ENCODE results near the gene GRB10.

GRB10 gene

DNA sequence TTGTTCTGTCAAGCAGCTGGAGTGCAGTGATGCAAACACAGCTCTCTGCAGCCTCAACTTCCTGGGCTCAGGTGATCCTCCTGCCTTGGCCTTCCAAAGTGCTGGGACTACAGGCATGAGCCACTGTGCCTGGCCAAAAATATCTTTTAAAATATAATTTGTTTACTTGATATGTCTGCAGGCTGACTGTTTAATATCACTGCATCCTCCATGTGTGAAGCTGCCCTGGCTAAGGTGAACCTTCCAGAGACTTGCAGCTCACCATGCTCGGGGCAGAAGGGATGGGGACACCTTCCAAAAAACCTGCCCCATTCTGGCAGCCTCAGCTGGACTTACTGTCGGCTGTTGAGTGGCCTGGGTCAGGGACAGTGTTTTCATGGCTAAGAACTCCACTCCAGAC, 159.9 kb downstream of the GRB10 start:
- no peaks in the 10 kb centered on the region for H3K79me1 ChIP-seq (ENCODE audit: low read depth, low read length)
- no peak overlapping the region for H3K14ac ChIP-seq (ENCODE audit: low read length)
- no peak overlapping the region for H3K4ac ChIP-seq (ENCODE audit: low read length)
- no peak overlapping the region for H2BK120ac ChIP-seq (ENCODE audit: low read depth, low read length)
- peaks cover 0 to 4% of the 10 kb centered on the region in 2 donors for H3K9me3 ChIP-seq (replicated peaks in 1 of 2; ENCODE audit: control insufficient read depth in 2 of 2, insufficient read depth in 1 of 2, low read depth in 1 of 2, low read length in 2 of 2)
- DNase-seq (ENCODE audit: low spot score), result no peak
- no CpG with 5 or more reads among the region's 2 CpGs for WGBS, 2 donors (ENCODE audit: extremely low coverage in 2 of 2, insufficient read length in 2 of 2, insufficient replicate concordance in 1 of 2)
- no peak overlapping the region for H2AK5ac ChIP-seq (ENCODE audit: low read depth, low read length)
- H3K4me1 ChIP-seq (ENCODE audit: control insufficient read depth in 2 of 2, insufficient read depth in 1 of 2, low read depth in 1 of 2, low read length in 2 of 2), result peaks cover 0 to 2% of the 10 kb centered on the region in 2 donors
- H2AFZ ChIP-seq (ENCODE audit: low read length), result no peak overlapping the region
- H4K91ac ChIP-seq (ENCODE audit: low read depth, low read length, poor library complexity), result no peak overlapping the region
- H3K4me3 ChIP-seq (ENCODE audit: low read length in 2 of 2), result no peak overlapping the region
- H3K9ac ChIP-seq (ENCODE audit: low read depth, low read length, poor library complexity), result no peak overlapping the region
- H3K27me3 ChIP-seq (ENCODE audit: control insufficient read depth in 3 of 3, insufficient read depth in 3 of 3, low read depth in 1 of 3, low read length in 3 of 3), result no peaks in the 10 kb centered on the region
- no peak overlapping the region for H3K27ac ChIP-seq (replicated peaks; ENCODE audit: low read length)
- peak overlapping the region; percentile 23 for H3K23ac ChIP-seq (ENCODE audit: low read depth, low read length, poor library complexity)
- H2BK12ac ChIP-seq (ENCODE audit: low read length), result no peak overlapping the region
- no peak overlapping the region for H3K4me2 ChIP-seq (ENCODE audit: insufficient read depth, low read length, poor library complexity, severe bottlenecking)
- H3K36me3 ChIP-seq (replicated peaks in 1 of 2; ENCODE audit: control insufficient read depth in 2 of 2, insufficient read depth in 2 of 2, low read length in 2 of 2), result peaks cover 13 to 63% of the 10 kb centered on the region in 2 donors
- no peak overlapping the region for H2BK5ac ChIP-seq (ENCODE audit: low read length)
- peak overlapping the region; percentile 46 for H3K18ac ChIP-seq (ENCODE audit: low read length)
- no peak overlapping the region for H2BK15ac ChIP-seq (ENCODE audit: low read length)
- H4K8ac ChIP-seq (ENCODE audit: low read depth, low read length), result no peak overlapping the region

GRCh38 chr7:50621973-50622490, 160.7 kb downstream of the GRB10 start:
- H3K27ac ChIP-seq (replicated peaks; ENCODE audit: low read length), result no peak overlapping the region
- no peaks in the 10 kb centered on the region for H3K27me3 ChIP-seq (ENCODE audit: control insufficient read depth in 3 of 3, insufficient read depth in 3 of 3, low read depth in 1 of 3, low read length in 3 of 3)
- H2AFZ ChIP-seq (ENCODE audit: low read length), result no peak overlapping the region
- peaks cover 13 to 68% of the 10 kb centered on the region in 2 donors for H3K36me3 ChIP-seq (replicated peaks in 1 of 2; ENCODE audit: control insufficient read depth in 2 of 2, insufficient read depth in 2 of 2, low read length in 2 of 2)
- H3K79me1 ChIP-seq (ENCODE audit: low read depth, low read length), result no peaks in the 10 kb centered on the region
- WGBS, 2 donors (ENCODE audit: extremely low coverage in 2 of 2, insufficient read length in 2 of 2, insufficient replicate concordance in 1 of 2), result no CpG with 5 or more reads among the region's 11 CpGs
- H3K23ac ChIP-seq (ENCODE audit: low read depth, low read length, poor library complexity), result no peak overlapping the region
- no peak overlapping the region for H3K4me3 ChIP-seq (ENCODE audit: low read length in 2 of 2)
- H3K9ac ChIP-seq (ENCODE audit: low read depth, low read length, poor library complexity), result peak overlapping the region; percentile 73
- no peak overlapping the region for H2BK15ac ChIP-seq (ENCODE audit: low read length)
- H3K14ac ChIP-seq (ENCODE audit: low read length), result no peak overlapping the region
- H2BK120ac ChIP-seq (ENCODE audit: low read depth, low read length), result no peak overlapping the region
- H3K4ac ChIP-seq (ENCODE audit: low read length), result no peak overlapping the region
- no peak overlapping the region for H3K4me2 ChIP-seq (ENCODE audit: insufficient read depth, low read length, poor library complexity, severe bottlenecking)
- no peak for DNase-seq (ENCODE audit: low spot score)
- H3K4me1 ChIP-seq (ENCODE audit: control insufficient read depth in 2 of 2, insufficient read depth in 1 of 2, low read depth in 1 of 2, low read length in 2 of 2), result peaks cover 0 to 2% of the 10 kb centered on the region in 2 donors
- peaks cover 0 to 4% of the 10 kb centered on the region in 2 donors for H3K9me3 ChIP-seq (replicated peaks in 1 of 2; ENCODE audit: control insufficient read depth in 2 of 2, insufficient read depth in 1 of 2, low read depth in 1 of 2, low read length in 2 of 2)
- no peak overlapping the region for H2AK5ac ChIP-seq (ENCODE audit: low read depth, low read length)
- no peak overlapping the region for H4K8ac ChIP-seq (ENCODE audit: low read depth, low read length)
- H3K18ac ChIP-seq (ENCODE audit: low read length), result peak overlapping the region; percentile 8
- H2BK5ac ChIP-seq (ENCODE audit: low read length), result no peak overlapping the region
- no peak overlapping the region for H4K91ac ChIP-seq (ENCODE audit: low read depth, low read length, poor library complexity)
- no peak overlapping the region for H2BK12ac ChIP-seq (ENCODE audit: low read length)

DNA sequence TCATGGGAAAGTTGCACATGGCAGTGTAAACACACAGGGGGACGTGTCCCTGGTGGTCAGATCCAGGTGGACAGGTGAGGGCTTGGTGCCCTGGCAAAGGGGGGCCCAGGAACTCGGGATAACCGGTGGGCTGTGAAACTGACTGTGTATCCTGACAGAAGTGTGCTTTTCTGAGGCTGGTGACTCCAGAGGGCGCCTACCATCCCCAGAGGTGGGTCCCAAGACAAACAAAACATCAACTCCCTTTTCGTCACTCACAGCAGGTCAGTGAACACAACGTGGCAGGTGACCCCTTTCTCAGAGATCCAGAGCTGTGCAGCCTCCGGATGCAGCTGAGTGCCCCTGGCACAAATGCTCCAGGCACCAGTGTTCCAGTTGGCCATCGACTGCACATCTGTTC, 161.5 kb downstream of the GRB10 start:
- Histone ChIP-seq H3K14ac (ENCODE audit: low read length) (no peak overlapping the region), H3K9me3 (replicated peaks in 1 of 2; ENCODE audit: control insufficient read depth in 2 of 2, insufficient read depth in 1 of 2, low read depth in 1 of 2, low read length in 2 of 2) (peaks cover 0 to 4% of the 10 kb centered on the region in 2 donors), H3K4me2 (ENCODE audit: insufficient read depth, low read length, poor library complexity, severe bottlenecking) (no peak overlapping the region), H3K23ac (ENCODE audit: low read depth, low read length, poor library complexity) (no peak overlapping the region), H2BK120ac (ENCODE audit: low read depth, low read length) (no peak overlapping the region), H3K36me3 (replicated peaks in 1 of 2; ENCODE audit: control insufficient read depth in 2 of 2, insufficient read depth in 2 of 2, low read length in 2 of 2) (peaks cover 10 to 68% of the 10 kb centered on the region in 2 donors), H3K9ac (ENCODE audit: low read depth, low read length, poor library complexity) (no peak overlapping the region), H4K91ac (ENCODE audit: low read depth, low read length, poor library complexity) (no peak overlapping the region), H3K18ac (ENCODE audit: low read length) (no peak overlapping the region), H4K8ac (ENCODE audit: low read depth, low read length) (no peak overlapping the region), H2AFZ (ENCODE audit: low read length) (no peak overlapping the region), H3K27ac (replicated peaks; ENCODE audit: low read length) (no peak overlapping the region), H2BK12ac (ENCODE audit: low read length) (no peak overlapping the region), H2AK5ac (ENCODE audit: low read depth, low read length) (no peak overlapping the region), H3K4me1 (ENCODE audit: control insufficient read depth in 2 of 2, insufficient read depth in 1 of 2, low read depth in 1 of 2, low read length in 2 of 2) (peaks cover 0 to 2% of the 10 kb centered on the region in 2 donors), H3K27me3 (ENCODE audit: control insufficient read depth in 3 of 3, insufficient read depth in 3 of 3, low read depth in 1 of 3, low read length in 3 of 3) (no peaks in the 10 kb centered on the region), H3K4me3 (ENCODE audit: low read length in 2 of 2) (no peak overlapping the region), H2BK15ac (ENCODE audit: low read length) (no peak overlapping the region), H3K79me1 (ENCODE audit: low read depth, low read length) (no peaks in the 10 kb centered on the region), H3K4ac (ENCODE audit: low read length) (no peak overlapping the region), H2BK5ac (ENCODE audit: low read length) (no peak overlapping the region)
- DNase-seq (ENCODE audit: low spot score), result no peak
- no CpG with 5 or more reads among the region's 8 CpGs for WGBS, 2 donors (ENCODE audit: extremely low coverage in 2 of 2, insufficient read length in 2 of 2, insufficient replicate concordance in 1 of 2)

DNA sequence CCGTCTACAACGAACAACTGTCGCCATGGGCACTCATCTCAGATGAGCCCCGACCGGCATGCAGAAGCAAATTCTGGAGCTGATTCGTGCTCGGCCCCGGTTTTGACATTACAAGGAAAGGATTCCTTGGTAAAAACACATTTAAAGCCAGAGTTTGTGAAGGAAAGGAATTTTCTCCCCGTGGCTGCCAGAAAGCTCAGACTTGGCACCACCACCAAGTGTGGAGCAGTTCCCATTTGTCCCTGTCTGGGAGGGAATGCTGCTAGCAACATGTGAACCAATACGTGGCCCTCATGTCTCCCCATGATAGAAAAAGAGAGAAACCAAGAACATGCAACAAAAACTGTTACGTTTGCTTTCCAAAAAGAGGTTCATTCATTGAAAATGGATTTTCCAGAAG, 162.3 kb downstream of the GRB10 start:
- H3K23ac ChIP-seq (ENCODE audit: low read depth, low read length, poor library complexity), result no peak overlapping the region
- no peak overlapping the region for H3K14ac ChIP-seq (ENCODE audit: low read length)
- no peak overlapping the region for H2BK12ac ChIP-seq (ENCODE audit: low read length)
- WGBS, 2 donors (ENCODE audit: extremely low coverage in 2 of 2, insufficient read length in 2 of 2, insufficient replicate concordance in 1 of 2), result no CpG with 5 or more reads among the region's 11 CpGs
- H3K27me3 ChIP-seq (ENCODE audit: control insufficient read depth in 3 of 3, insufficient read depth in 3 of 3, low read depth in 1 of 3, low read length in 3 of 3), result no peaks in the 10 kb centered on the region
- H3K36me3 ChIP-seq (replicated peaks in 1 of 2; ENCODE audit: control insufficient read depth in 2 of 2, insufficient read depth in 2 of 2, low read length in 2 of 2), result peaks cover 6 to 68% of the 10 kb centered on the region in 2 donors
- H3K4ac ChIP-seq (ENCODE audit: low read length), result no peak overlapping the region
- H3K4me1 ChIP-seq (ENCODE audit: control insufficient read depth in 2 of 2, insufficient read depth in 1 of 2, low read depth in 1 of 2, low read length in 2 of 2), result peaks cover 0 to 2% of the 10 kb centered on the region in 2 donors
- H3K27ac ChIP-seq (replicated peaks; ENCODE audit: low read length), result no peak overlapping the region
- no peak overlapping the region for H2BK15ac ChIP-seq (ENCODE audit: low read length)
- no peak overlapping the region for H3K4me3 ChIP-seq (ENCODE audit: low read length in 2 of 2)
- H3K18ac ChIP-seq (ENCODE audit: low read length), result no peak overlapping the region
- no peak overlapping the region for H4K91ac ChIP-seq (ENCODE audit: low read depth, low read length, poor library complexity)
- no peak overlapping the region for H2BK5ac ChIP-seq (ENCODE audit: low read length)
- no peak overlapping the region for H2AK5ac ChIP-seq (ENCODE audit: low read depth, low read length)
- peaks cover 0 to 3% of the 10 kb centered on the region in 2 donors for H3K9me3 ChIP-seq (replicated peaks in 1 of 2; ENCODE audit: control insufficient read depth in 2 of 2, insufficient read depth in 1 of 2, low read depth in 1 of 2, low read length in 2 of 2)
- H2AFZ ChIP-seq (ENCODE audit: low read length), result no peak overlapping the region
- no peak overlapping the region for H3K9ac ChIP-seq (ENCODE audit: low read depth, low read length, poor library complexity)
- no peaks in the 10 kb centered on the region for H3K79me1 ChIP-seq (ENCODE audit: low read depth, low read length)
- no peak overlapping the region for H2BK120ac ChIP-seq (ENCODE audit: low read depth, low read length)
- H3K4me2 ChIP-seq (ENCODE audit: insufficient read depth, low read length, poor library complexity, severe bottlenecking), result no peak overlapping the region
- no peak for DNase-seq (ENCODE audit: low spot score)
- no peak overlapping the region for H4K8ac ChIP-seq (ENCODE audit: low read depth, low read length)
